ENCODE results near the gene SPOPL. TPM values are rescaled to one million over a fixed set of nuclear protein-coding genes. Genes with fewer than 3 reads are reported as not detected.

Gene SPOPL
- total RNA-seq, 1 experiment from 2014 or later = 19.0 TPM

GRCh38 chr2:138494265-138494966 lies 7.2 kb upstream of the SPOPL start:
- no peak for DNase-seq (ENCODE audit: low spot score)

GRCh38 chr2:138495384-138495783 lies 6.2 kb upstream of the SPOPL start:
- no peak for DNase-seq (ENCODE audit: low spot score)

GRCh38 chr2:138496096-138496651 lies 5.4 kb upstream of the SPOPL start:
- DNase-seq (ENCODE audit: low spot score) = no peak

- no peak for DNase-seq (ENCODE audit: low spot score)
Measured at GRCh38 chr2:138497294-138497693, 4.3 kb upstream of the SPOPL start.

- DNase-seq (ENCODE audit: low spot score) = no peak
Measured at GRCh38 chr2:138499684-138500083, 1.9 kb upstream of the SPOPL start.

- no peak for DNase-seq (ENCODE audit: low spot score)
Measured at GRCh38 chr2:138500592-138501424, 762 bp upstream of the SPOPL start.

GRCh38 chr2:138502255-138503086 lies 901 bp downstream of the SPOPL start:
- DNase-seq (ENCODE audit: low spot score) = peak; percentile 40

- DNase-seq (ENCODE audit: low spot score) = peak; percentile 39
Measured at GRCh38 chr2:138503087-138503442, 1.5 kb downstream of the SPOPL start.

GRCh38 chr2:138503652-138504051 lies 2.1 kb downstream of the SPOPL start:
- DNase-seq (ENCODE audit: low spot score) = no peak

- no peak for DNase-seq (ENCODE audit: low spot score)
Measured at GRCh38 chr2:138504092-138504491, 2.5 kb downstream of the SPOPL start.

GRCh38 chr2:138504546-138505235 lies 3.1 kb downstream of the SPOPL start:
- peak; percentile 38 for DNase-seq (ENCODE audit: low spot score)

- DNase-seq (ENCODE audit: low spot score) = peak; percentile 55
Measured at GRCh38 chr2:138507267-138507666, 5.7 kb downstream of the SPOPL start.

GRCh38 chr2:138510319-138510718 lies 8.7 kb downstream of the SPOPL start:
- no peak for DNase-seq (ENCODE audit: low spot score)

GRCh38 chr2:138512672-138513071 lies 11.1 kb downstream of the SPOPL start:
- DNase-seq (ENCODE audit: low spot score) = peak; percentile 53

GRCh38 chr2:138514173-138514572 lies 12.6 kb downstream of the SPOPL start:
- no peak for DNase-seq (ENCODE audit: low spot score)

- no peak for DNase-seq (ENCODE audit: low spot score)
Measured at GRCh38 chr2:138515092-138515491, 13.5 kb downstream of the SPOPL start.

- DNase-seq (ENCODE audit: low spot score) = no peak
Measured at GRCh38 chr2:138516030-138516704, 14.6 kb downstream of the SPOPL start.

GRCh38 chr2:138518860-138519259 lies 17.3 kb downstream of the SPOPL start:
- no peak for DNase-seq (ENCODE audit: low spot score)

- DNase-seq (ENCODE audit: low spot score) = no peak
Measured at GRCh38 chr2:138521821-138522220, 20.3 kb downstream of the SPOPL start.

GRCh38 chr2:138522556-138522955 lies 21.0 kb downstream of the SPOPL start:
- no peak for DNase-seq (ENCODE audit: low spot score)
